HEK293 (cell line): ENCODE results near the gene CLINT1.
A peak's percentile ranks its signal among the peaks of the same experiment; 100 is the strongest.

Experiments used
- CTCF ChIA-PET: fragments of 350-600 bp; formaldehyde crosslinking; extraction: SDS; loops from one replicate; lab custom pipeline; 2021; ENCODE audit warnings: antibody characterized with exemption; lab: Yijun Ruan, JAX
- POLR2A ChIA-PET: fragments of 300-600 bp; formaldehyde crosslinking; extraction: SDS; loops from one replicate; lab custom pipeline; 2020; ENCODE audit warnings: antibody characterized with exemption, inconsistent platforms; lab: Yijun Ruan, JAX
- H3K27ac ChIP-seq: fragments of 200-500 bp; sonication (Bioruptor generic); 2 replicates; pipeline ENCODE4 v1.5.1; 2014; ENCODE audit warnings: low read depth, low read length, control low read depth, inconsistent platforms; ENCODE audit errors: extremely low read depth
- H3K36me3 ChIP-seq, 2 experiments: fragments of 200-500 bp in 1 of 2; sonication (Bioruptor generic) in 1 of 2; 1 replicate in 1 of 2; 2 replicates in 1 of 2; pipeline ENCODE4 v1.5.1; 2014 to 2017; ENCODE audit warnings: inconsistent platforms in 2 of 2, low read length in 2 of 2; ENCODE audit not compliant: control insufficient read depth in 2 of 2, insufficient read depth in 1 of 2
- H3K4me1 ChIP-seq: fragments of 200-500 bp; sonication (Bioruptor generic); 2 replicates; pipeline ENCODE4 v1.5.1; 2014; ENCODE audit warnings: mild to moderate bottlenecking, low read length, inconsistent platforms; ENCODE audit not compliant: control insufficient read depth, insufficient read depth
- H3K4me3 ChIP-seq: 2 replicates; pipeline ENCODE4 v1.5.1; 2011; ENCODE audit warnings: low read depth, mild to moderate bottlenecking, control low read depth, low read length, moderate library complexity
- H3K9me3 ChIP-seq: fragments of 200-500 bp; sonication (Bioruptor generic); 2 replicates; pipeline ENCODE4 v1.5.1; 2014; ENCODE audit warnings: low read depth, low read length, inconsistent platforms; ENCODE audit not compliant: control insufficient read depth, insufficient read depth
- BCL11A ChIP-seq: fragments of 450-650 bp; formaldehyde crosslinking; IDR thresholded peaks from 2 replicates; pipeline ENCODE4 v1.5.1; 2016; ENCODE audit warnings: low read depth, missing biosample characterization, missing genetic modification characterization
- MYNN ChIP-seq: fragments of 450-650 bp; formaldehyde crosslinking; IDR thresholded peaks from 2 replicates; pipeline ENCODE4 v1.5.1; 2016; ENCODE audit warnings: missing biosample characterization, missing genetic modification characterization, borderline replicate concordance
- MZF1 ChIP-seq: fragments of 450-650 bp; formaldehyde crosslinking; IDR thresholded peaks from 2 replicates; pipeline ENCODE4 v1.5.1; 2017; ENCODE audit warnings: missing biosample characterization, missing genetic modification characterization, borderline replicate concordance
- OSR2 ChIP-seq: fragments of 450-650 bp; formaldehyde crosslinking; IDR thresholded peaks from 2 replicates; pipeline ENCODE4 v1.5.1; 2016; ENCODE audit warnings: missing biosample characterization, missing genetic modification characterization
- WT1 ChIP-seq: fragments of 450-650 bp; formaldehyde crosslinking; IDR thresholded peaks from 2 replicates; pipeline ENCODE4 v1.5.1; 2016; ENCODE audit warnings: missing biosample characterization, missing genetic modification characterization
- ZBTB8A ChIP-seq: fragments of 450-650 bp; formaldehyde crosslinking; IDR thresholded peaks from 2 replicates; pipeline ENCODE4 v1.5.1; 2016; ENCODE audit warnings: missing biosample characterization, missing genetic modification characterization
- ZNF121 ChIP-seq: fragments of 450-650 bp; formaldehyde crosslinking; IDR thresholded peaks from 2 replicates; pipeline ENCODE4 v1.5.1; 2016; ENCODE audit warnings: missing biosample characterization, missing genetic modification characterization
- ZNF146 ChIP-seq: fragments of 450-650 bp; formaldehyde crosslinking; IDR thresholded peaks from 2 replicates; pipeline ENCODE4 v1.5.1; 2016; ENCODE audit warnings: missing biosample characterization, missing genetic modification characterization
- ZNF174 ChIP-seq: fragments of 450-650 bp; formaldehyde crosslinking; IDR thresholded peaks from 2 replicates; pipeline ENCODE4 v1.5.0; 2017; ENCODE audit warnings: missing biosample characterization, mild to moderate bottlenecking, missing genetic modification characterization
- ZNF19 ChIP-seq: fragments of 450-650 bp; formaldehyde crosslinking; IDR thresholded peaks from 2 replicates; pipeline ENCODE4; 2016; ENCODE audit warnings: missing biosample characterization, missing genetic modification characterization, low read depth
- ZNF202 ChIP-seq: fragments of 450-650 bp; formaldehyde crosslinking; IDR thresholded peaks from 2 replicates; pipeline ENCODE4 v1.5.1; 2016; ENCODE audit warnings: missing biosample characterization, missing genetic modification characterization, borderline replicate concordance
- ZNF274 ChIP-seq, 2 experiments: fragments of 200-500 bp in 1 of 2; fragments of 450-650 bp in 1 of 2; sonication (Bioruptor generic) in 1 of 2; formaldehyde crosslinking in 1 of 2; IDR thresholded peaks; 2 replicates each; pipeline versions ENCODE4 v1.5.1 to v1.6.1; 2014 to 2016; ENCODE audit warnings: borderline replicate concordance in 1 of 2, inconsistent platforms in 1 of 2, low read length in 1 of 2, missing biosample characterization in 1 of 2, missing genetic modification characterization in 1 of 2
- ZNF335 ChIP-seq: fragments of 450-650 bp; formaldehyde crosslinking; conservative IDR thresholded peaks from 2 replicates; pipeline ENCODE4 v1.5.1; 2016; ENCODE audit warnings: missing biosample characterization, missing genetic modification characterization
- ZNF37A ChIP-seq: fragments of 450-650 bp; IDR thresholded peaks from 2 replicates; pipeline ENCODE4 v1.5.1; 2018; ENCODE audit warnings: missing biosample characterization, missing genetic modification characterization
- ZNF423 ChIP-seq: fragments of 450-650 bp; formaldehyde crosslinking; IDR thresholded peaks from 2 replicates; pipeline ENCODE4 v1.5.1; 2016; ENCODE audit warnings: missing biosample characterization, missing genetic modification characterization
- ZNF514 ChIP-seq: fragments of 450-650 bp; formaldehyde crosslinking; IDR thresholded peaks from 2 replicates; pipeline ENCODE4 v1.5.1; 2016; ENCODE audit warnings: missing biosample characterization, missing genetic modification characterization
- ZNF548 ChIP-seq: fragments of 450-650 bp; formaldehyde crosslinking; IDR thresholded peaks from 2 replicates; pipeline ENCODE4 v1.5.1; 2016; ENCODE audit warnings: missing biosample characterization, missing genetic modification characterization
- ZNF621 ChIP-seq: fragments of 450-650 bp; formaldehyde crosslinking; IDR thresholded peaks from 2 replicates; pipeline ENCODE4 v1.5.1; 2017; ENCODE audit warnings: missing biosample characterization, missing genetic modification characterization
- ZNF654 ChIP-seq: fragments of 450-650 bp; formaldehyde crosslinking; IDR thresholded peaks from 2 replicates; pipeline ENCODE4 v1.5.1; 2016; ENCODE audit warnings: low read depth, missing biosample characterization, missing genetic modification characterization
- ZNF670 ChIP-seq: fragments of 450-650 bp; formaldehyde crosslinking; IDR thresholded peaks from 2 replicates; pipeline ENCODE4 v1.5.1; 2016; ENCODE audit warnings: missing biosample characterization, missing genetic modification characterization, low read depth
- ZNF677 ChIP-seq: fragments of 450-650 bp; IDR thresholded peaks from 2 replicates; pipeline ENCODE4 v1.5.0; 2018; ENCODE audit warnings: missing biosample characterization, mild to moderate bottlenecking, missing genetic modification characterization, moderate library complexity
- TF ChIP-seq, protein P1 (sequence below): fragments of 450-650 bp; formaldehyde crosslinking; optimal IDR thresholded peaks from 2 replicates; pipeline ENCODE3; 2016; ENCODE audit warnings: missing biosample characterization, mild to moderate bottlenecking, missing genetic modification characterization
- TF ChIP-seq, protein P2 (sequence below): fragments of 450-650 bp; formaldehyde crosslinking; IDR thresholded peaks from 2 replicates; pipeline ENCODE4 v1.5.1; 2016; ENCODE audit warnings: missing biosample characterization, missing genetic modification characterization
- TF ChIP-seq, protein P3 (sequence below): fragments of 450-650 bp; formaldehyde crosslinking; IDR thresholded peaks from 2 replicates; pipeline ENCODE4 v1.5.1; 2016; ENCODE audit warnings: missing biosample characterization, missing genetic modification characterization
- TF ChIP-seq, protein P4 (sequence below): fragments of 450-650 bp; formaldehyde crosslinking; IDR thresholded peaks from 2 replicates; pipeline ENCODE4 v1.5.1; 2017; ENCODE audit warnings: missing biosample characterization, missing genetic modification characterization

The CLINT1 gene

DNA sequence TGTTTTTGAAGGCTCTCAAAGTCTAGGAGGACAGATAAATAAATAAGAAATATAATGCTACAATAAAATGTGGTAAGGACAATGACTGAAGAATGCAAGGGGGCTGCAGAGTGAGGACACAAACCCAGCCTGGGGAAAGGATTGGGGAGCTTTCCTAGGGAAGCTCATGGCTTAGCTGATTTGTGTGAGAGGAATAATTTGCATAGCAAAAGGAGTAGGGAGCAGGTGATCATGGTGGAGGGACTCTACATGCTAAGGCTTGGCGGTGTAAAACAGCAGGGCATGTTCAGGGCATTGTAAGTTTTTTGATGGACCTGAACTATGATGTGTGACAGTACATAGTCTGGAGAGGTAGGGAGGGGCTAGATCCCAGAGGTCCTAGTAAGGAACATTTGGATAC is 49.5 kb upstream of the CLINT1 start:
- TF ChIP-seq, protein P1, sequence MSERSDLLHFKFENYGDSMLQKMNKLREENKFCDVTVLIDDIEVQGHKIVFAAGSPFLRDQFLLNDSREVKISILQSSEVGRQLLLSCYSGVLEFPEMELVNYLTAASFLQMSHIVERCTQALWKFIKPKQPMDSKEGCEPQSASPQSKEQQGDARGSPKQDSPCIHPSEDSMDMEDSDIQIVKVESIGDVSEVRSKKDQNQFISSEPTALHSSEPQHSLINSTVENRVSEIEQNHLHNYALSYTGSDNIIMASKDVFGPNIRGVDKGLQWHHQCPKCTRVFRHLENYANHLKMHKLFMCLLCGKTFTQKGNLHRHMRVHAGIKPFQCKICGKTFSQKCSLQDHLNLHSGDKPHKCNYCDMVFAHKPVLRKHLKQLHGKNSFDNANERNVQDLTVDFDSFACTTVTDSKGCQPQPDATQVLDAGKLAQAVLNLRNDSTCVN (tag by site-specific recombination), result no peak
- TF ChIP-seq ZNF19 (tag by site-specific recombination), result no peak
- TF ChIP-seq, protein P2, sequence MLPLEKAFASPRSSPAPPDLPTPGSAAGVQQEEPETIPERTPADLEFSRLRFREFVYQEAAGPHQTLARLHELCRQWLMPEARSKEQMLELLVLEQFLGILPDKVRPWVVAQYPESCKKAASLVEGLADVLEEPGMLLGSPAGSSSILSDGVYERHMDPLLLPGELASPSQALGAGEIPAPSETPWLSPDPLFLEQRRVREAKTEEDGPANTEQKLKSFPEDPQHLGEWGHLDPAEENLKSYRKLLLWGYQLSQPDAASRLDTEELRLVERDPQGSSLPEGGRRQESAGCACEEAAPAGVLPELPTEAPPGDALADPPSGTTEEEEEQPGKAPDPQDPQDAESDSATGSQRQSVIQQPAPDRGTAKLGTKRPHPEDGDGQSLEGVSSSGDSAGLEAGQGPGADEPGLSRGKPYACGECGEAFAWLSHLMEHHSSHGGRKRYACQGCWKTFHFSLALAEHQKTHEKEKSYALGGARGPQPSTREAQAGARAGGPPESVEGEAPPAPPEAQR, result no peak
- TF ChIP-seq BCL11A, result no peak
- no peak for TF ChIP-seq ZNF670
- TF ChIP-seq ZNF677 (tag by site-specific recombination), result no peak
- no peak for TF ChIP-seq ZNF37A (tag by site-specific recombination)
- TF ChIP-seq ZNF423 (tag by site-specific recombination), result no peak
- TF ChIP-seq ZNF548, result no peak
- TF ChIP-seq ZNF335 (tag by site-specific recombination), result no peak
- ChIA-PET POLR2A (interaction anchor here (0.5 kb wide), 1 partner anchor 314 kb away, joined by 3 read pairs; no protein-coding TSS in a partner anchor), CTCF (interaction anchor here (0.6 to 1.9 kb wide), 4 partner anchors 40 to 91 kb away, joined by 3 to 8 read pairs (median 4); no protein-coding TSS in a partner anchor)

DNA sequence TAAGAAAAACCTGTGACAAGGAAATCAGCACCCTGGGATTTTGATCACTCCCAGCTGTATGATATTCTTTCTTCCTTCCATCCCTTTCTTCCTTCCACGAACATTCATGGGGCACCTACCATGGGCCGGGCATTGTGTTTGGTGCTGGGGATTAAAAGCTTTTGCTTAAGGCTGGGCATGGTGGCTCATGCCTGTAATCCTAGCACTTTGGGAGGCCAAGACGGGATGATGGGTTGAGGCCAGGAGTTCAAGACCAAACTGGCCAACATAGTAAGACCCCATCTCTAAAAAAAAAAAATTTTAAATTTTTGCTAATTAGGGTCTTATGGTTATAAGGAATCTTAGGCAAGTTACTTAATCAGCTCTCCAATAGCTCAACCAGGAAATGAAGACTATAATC is 48.5 kb upstream of the CLINT1 start:
- H3K27ac ChIP-seq, result no peak overlapping the region
- H3K4me1 ChIP-seq, result no peaks in the 10 kb centered on the region
- no peaks in the 10 kb centered on the region for H3K36me3 ChIP-seq
- TF ChIP-seq MZF1 (tag by site-specific recombination), result no peak
- peak; percentile 74 for TF ChIP-seq ZNF121 (tag by site-specific recombination)
- TF ChIP-seq ZNF654 (tag by site-specific recombination), result no peak
- ChIA-PET CTCF (interaction anchor here (0.6 kb wide), 1 partner anchor 270 kb away, joined by 3 read pairs; no protein-coding TSS in a partner anchor), POLR2A (no interaction called here)
- H3K4me3 ChIP-seq, result no peak overlapping the region
- no peaks in the 10 kb centered on the region for H3K9me3 ChIP-seq

More for the DNA sequence above, 49.5 kb upstream of the CLINT1 start:
- H3K36me3 ChIP-seq, result no peaks in the 10 kb centered on the region
- H3K27ac ChIP-seq, result no peak overlapping the region
- no peaks in the 10 kb centered on the region for H3K9me3 ChIP-seq
- H3K4me3 ChIP-seq, result no peak overlapping the region
- no peaks in the 10 kb centered on the region for H3K4me1 ChIP-seq

DNA sequence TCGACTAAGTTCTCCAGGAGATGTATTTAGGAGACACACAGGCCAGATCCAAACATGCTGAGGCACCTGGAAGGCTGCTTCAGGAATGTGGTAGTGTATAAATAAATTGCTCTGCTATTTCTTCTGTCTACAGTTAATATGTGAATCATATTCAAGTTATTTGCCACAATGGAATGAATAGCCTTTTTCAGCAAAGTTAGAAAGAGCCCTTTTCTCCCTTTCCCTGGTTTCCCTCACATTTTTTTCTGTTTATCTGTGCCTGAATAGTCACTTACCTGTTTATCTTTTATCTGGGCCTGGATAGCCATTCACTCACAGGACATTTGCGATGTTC is 44.1 kb upstream of the CLINT1 start:
- ChIA-PET POLR2A (no interaction called here), CTCF (interaction anchor here (0.6 to 1.1 kb wide), 3 partner anchors 45 to 172 kb away, joined by 3 read pairs; no protein-coding TSS in a partner anchor)
- H3K4me3 ChIP-seq, result no peak overlapping the region
- H3K27ac ChIP-seq, result no peak overlapping the region
- H3K36me3 ChIP-seq, result no peaks in the 10 kb centered on the region
- H3K4me1 ChIP-seq, result no peaks in the 10 kb centered on the region
- H3K9me3 ChIP-seq, result no peaks in the 10 kb centered on the region
- no peak for TF ChIP-seq OSR2 (tag by site-specific recombination)
- TF ChIP-seq ZNF202 (tag by site-specific recombination), result no peak
- TF ChIP-seq ZNF174 (tag by site-specific recombination), result no peak
- TF ChIP-seq, protein P3, sequence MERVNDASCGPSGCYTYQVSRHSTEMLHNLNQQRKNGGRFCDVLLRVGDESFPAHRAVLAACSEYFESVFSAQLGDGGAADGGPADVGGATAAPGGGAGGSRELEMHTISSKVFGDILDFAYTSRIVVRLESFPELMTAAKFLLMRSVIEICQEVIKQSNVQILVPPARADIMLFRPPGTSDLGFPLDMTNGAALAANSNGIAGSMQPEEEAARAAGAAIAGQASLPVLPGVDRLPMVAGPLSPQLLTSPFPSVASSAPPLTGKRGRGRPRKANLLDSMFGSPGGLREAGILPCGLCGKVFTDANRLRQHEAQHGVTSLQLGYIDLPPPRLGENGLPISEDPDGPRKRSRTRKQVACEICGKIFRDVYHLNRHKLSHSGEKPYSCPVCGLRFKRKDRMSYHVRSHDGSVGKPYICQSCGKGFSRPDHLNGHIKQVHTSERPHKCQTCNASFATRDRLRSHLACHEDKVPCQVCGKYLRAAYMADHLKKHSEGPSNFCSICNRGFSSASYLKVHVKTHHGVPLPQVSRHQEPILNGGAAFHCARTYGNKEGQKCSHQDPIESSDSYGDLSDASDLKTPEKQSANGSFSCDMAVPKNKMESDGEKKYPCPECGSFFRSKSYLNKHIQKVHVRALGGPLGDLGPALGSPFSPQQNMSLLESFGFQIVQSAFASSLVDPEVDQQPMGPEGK, result no peak
- TF ChIP-seq ZNF514 (tag by site-specific recombination), result no peak
- no peak for TF ChIP-seq WT1 (tag by site-specific recombination)
- no peak for TF ChIP-seq ZBTB8A
- TF ChIP-seq, protein P4, sequence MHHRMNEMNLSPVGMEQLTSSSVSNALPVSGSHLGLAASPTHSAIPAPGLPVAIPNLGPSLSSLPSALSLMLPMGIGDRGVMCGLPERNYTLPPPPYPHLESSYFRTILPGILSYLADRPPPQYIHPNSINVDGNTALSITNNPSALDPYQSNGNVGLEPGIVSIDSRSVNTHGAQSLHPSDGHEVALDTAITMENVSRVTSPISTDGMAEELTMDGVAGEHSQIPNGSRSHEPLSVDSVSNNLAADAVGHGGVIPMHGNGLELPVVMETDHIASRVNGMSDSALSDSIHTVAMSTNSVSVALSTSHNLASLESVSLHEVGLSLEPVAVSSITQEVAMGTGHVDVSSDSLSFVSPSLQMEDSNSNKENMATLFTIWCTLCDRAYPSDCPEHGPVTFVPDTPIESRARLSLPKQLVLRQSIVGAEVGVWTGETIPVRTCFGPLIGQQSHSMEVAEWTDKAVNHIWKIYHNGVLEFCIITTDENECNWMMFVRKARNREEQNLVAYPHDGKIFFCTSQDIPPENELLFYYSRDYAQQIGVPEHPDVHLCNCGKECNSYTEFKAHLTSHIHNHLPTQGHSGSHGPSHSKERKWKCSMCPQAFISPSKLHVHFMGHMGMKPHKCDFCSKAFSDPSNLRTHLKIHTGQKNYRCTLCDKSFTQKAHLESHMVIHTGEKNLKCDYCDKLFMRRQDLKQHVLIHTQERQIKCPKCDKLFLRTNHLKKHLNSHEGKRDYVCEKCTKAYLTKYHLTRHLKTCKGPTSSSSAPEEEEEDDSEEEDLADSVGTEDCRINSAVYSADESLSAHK, result no peak
- TF ChIP-seq ZNF621, result no peak
- TF ChIP-seq ZNF274 (IDR thresholded peaks at IDR 0.05; ENCODE audit: low read length), result no peak
- no peak for TF ChIP-seq ZNF274 (tag by site-specific recombination; IDR thresholded peaks at IDR 0.05; ENCODE audit: borderline replicate concordance)
- TF ChIP-seq ZNF146 (tag by site-specific recombination), result no peak
- TF ChIP-seq MYNN (tag by site-specific recombination), result no peak
